H9 (cell line): ENCODE data around the gene AMPH. TPM values are rescaled to one million over a fixed set of nuclear protein-coding genes. Genes with fewer than 3 reads are reported as not detected.

Experiments used
- DNase-seq: peaks from one replicate; pipeline ENCODE4 v3.0.0-alpha.2; 2017
- H2AFZ ChIP-seq: one replicate; pipeline ENCODE4 v1.6.1; 2013; ENCODE audit warnings: mild to moderate bottlenecking, low read length, control low read depth, moderate library complexity
- H2AK5ac ChIP-seq: 2 replicates; pipeline ENCODE4 v1.6.1; 2013; ENCODE audit warnings: low read length, control low read depth, mixed read lengths; ENCODE audit not compliant: insufficient read length
- H2BK120ac ChIP-seq: one replicate; pipeline ENCODE4 v1.6.1; 2013; ENCODE audit warnings: low read depth, mild to moderate bottlenecking, low read length, control low read depth, inconsistent platforms; ENCODE audit not compliant: poor library complexity, severe bottlenecking
- H2BK12ac ChIP-seq: 2 replicates; pipeline ENCODE4 v1.6.1; 2013; ENCODE audit warnings: low read length, control low read depth, mixed read lengths, low read depth; ENCODE audit not compliant: insufficient read length
- H2BK15ac ChIP-seq: 2 replicates; pipeline ENCODE4 v1.6.1; 2013; ENCODE audit warnings: low read depth, low read length, control low read depth
- H2BK20ac ChIP-seq: one replicate; pipeline ENCODE4 v1.6.1; 2013; ENCODE audit warnings: low read depth, mild to moderate bottlenecking, low read length, control low read depth, inconsistent platforms; ENCODE audit not compliant: poor library complexity, severe bottlenecking
- H2BK5ac ChIP-seq: 2 replicates; pipeline ENCODE4 v1.6.1; 2013; ENCODE audit warnings: low read length, control low read depth, mixed read lengths; ENCODE audit not compliant: insufficient read length
- H3K14ac ChIP-seq: 2 replicates; pipeline ENCODE4 v1.6.1; 2013; ENCODE audit warnings: low read length, control low read depth; ENCODE audit not compliant: insufficient read depth
- H3K18ac ChIP-seq: 2 replicates; pipeline ENCODE4 v1.6.1; 2013; ENCODE audit warnings: low read depth, mild to moderate bottlenecking, mixed read lengths, low read length, control low read depth; ENCODE audit not compliant: insufficient read length
- H3K23ac ChIP-seq: 2 replicates; pipeline ENCODE4 v1.6.1; 2013; ENCODE audit warnings: low read length, control low read depth, mixed read lengths, low read depth; ENCODE audit not compliant: insufficient read length
- H3K23me2 ChIP-seq: 2 replicates; pipeline ENCODE4 v1.6.1; 2013; ENCODE audit warnings: low read depth, mild to moderate bottlenecking, mixed read lengths, low read length, control low read depth; ENCODE audit not compliant: insufficient read length, poor library complexity, severe bottlenecking
- H3K27ac ChIP-seq: 2 replicates; pipeline ENCODE4 v1.5.1; 2013; ENCODE audit warnings: low read length, control low read depth, mixed read lengths, low read depth; ENCODE audit not compliant: insufficient read length
- H3K27me3 ChIP-seq: 2 replicates; pipeline ENCODE4 v1.6.1; 2013; ENCODE audit warnings: low read length, control low read depth, inconsistent platforms; ENCODE audit not compliant: insufficient read depth
- H3K4ac ChIP-seq: 2 replicates; pipeline ENCODE4 v1.6.1; 2013; ENCODE audit warnings: low read depth, mild to moderate bottlenecking, control low read depth, inconsistent platforms, low read length, moderate library complexity
- H3K4me1 ChIP-seq: 2 replicates; pipeline ENCODE4 v1.6.1; 2013; ENCODE audit warnings: low read length, control low read depth, inconsistent platforms; ENCODE audit not compliant: insufficient read depth
- H3K4me2 ChIP-seq: 2 replicates; pipeline ENCODE4 v1.6.1; 2013; ENCODE audit warnings: low read length, control low read depth, mixed read lengths; ENCODE audit not compliant: insufficient read length, insufficient read depth
- H3K56ac ChIP-seq: 2 replicates; pipeline ENCODE4 v1.6.1; 2013; ENCODE audit warnings: low read depth, mild to moderate bottlenecking, mixed read lengths, low read length, control low read depth; ENCODE audit not compliant: insufficient read length
- H3K79me1 ChIP-seq: 2 replicates; pipeline ENCODE4 v1.6.1; 2013; ENCODE audit warnings: low read depth, mild to moderate bottlenecking, moderate library complexity, low read length, control low read depth, inconsistent platforms; ENCODE audit not compliant: insufficient read depth, poor library complexity, severe bottlenecking
- H3K79me2 ChIP-seq: 2 replicates; pipeline ENCODE4 v1.6.1; 2013; ENCODE audit warnings: low read length, control low read depth, inconsistent platforms; ENCODE audit not compliant: insufficient read depth
- H3K9ac ChIP-seq: 2 replicates; pipeline ENCODE4 v1.6.1; 2013; ENCODE audit warnings: low read length, control low read depth, mixed read lengths; ENCODE audit not compliant: insufficient read length; ENCODE audit errors: extremely low read depth
- H3K9me3 ChIP-seq: one replicate; pipeline ENCODE4 v1.6.1; 2013; ENCODE audit warnings: low read depth, low read length, inconsistent platforms; ENCODE audit not compliant: control insufficient read depth
- H3T11ph ChIP-seq: one replicate; pipeline ENCODE4 v1.6.1; 2013; ENCODE audit warnings: mild to moderate bottlenecking, low read length, control low read depth, inconsistent platforms
- H4K20me1 ChIP-seq: one replicate; pipeline ENCODE4 v1.6.1; 2013; ENCODE audit not compliant: control insufficient read depth, insufficient read length, insufficient read depth
- H4K5ac ChIP-seq: 2 replicates; pipeline ENCODE4 v1.6.1; 2013; ENCODE audit warnings: low read depth, mild to moderate bottlenecking, mixed read lengths, low read length, control low read depth; ENCODE audit not compliant: insufficient read length
- H4K8ac ChIP-seq: replicated peaks from 2 replicates; pipeline ENCODE4 v1.6.1; 2013; ENCODE audit warnings: low read length, control low read depth, mixed read lengths, low read depth; ENCODE audit not compliant: insufficient read length
- H4K91ac ChIP-seq: 2 replicates; pipeline ENCODE4 v1.6.1; 2013; ENCODE audit warnings: low read depth, mild to moderate bottlenecking, moderate library complexity, mixed read lengths, low read length, control low read depth; ENCODE audit not compliant: insufficient read length
- H3K27ac Mint-ChIP-seq, 3 experiments: 2 replicates in 2 of 3; 3 replicates in 1 of 3; pipeline ENCODE4 v1.8.0; 2020 to 2021; ENCODE audit warnings: mixed read lengths in 3 of 3, mild to moderate bottlenecking in 1 of 3, moderate library complexity in 1 of 3
- H3K27me3 Mint-ChIP-seq: 2 replicates; pipeline ENCODE4 v1.8.0; 2021; ENCODE audit warnings: low read depth, mild to moderate bottlenecking, moderate library complexity, mixed read lengths
- H3K36me3 Mint-ChIP-seq, 3 experiments: 2 replicates in 2 of 3; 3 replicates in 1 of 3; pipeline ENCODE4 v1.8.0; 2020 to 2021; ENCODE audit warnings: low read depth in 3 of 3, mixed read lengths in 3 of 3; ENCODE audit not compliant: insufficient read depth in 1 of 3
- H3K4me1 Mint-ChIP-seq, 2 experiments: 2 replicates each; pipeline ENCODE4 v1.8.0; 2020; ENCODE audit warnings: mixed read lengths in 2 of 2
- H3K4me3 Mint-ChIP-seq, 2 experiments: 2 replicates in 1 of 2; 3 replicates in 1 of 2; pipeline ENCODE4 v1.8.0; 2020 to 2021; ENCODE audit warnings: mild to moderate bottlenecking in 2 of 2, mixed read lengths in 2 of 2, moderate library complexity in 1 of 2
- H3K9me3 Mint-ChIP-seq, 2 experiments: 2 replicates in 1 of 2; 3 replicates in 1 of 2; pipeline ENCODE4 v1.8.0; 2020; ENCODE audit warnings: mild to moderate bottlenecking in 2 of 2, mixed read lengths in 2 of 2, moderate library complexity in 1 of 2
- CTCF ChIP-seq: fragments of 200-600 bp; sonication (generic); conservative IDR thresholded peaks from 3 replicates; pipeline ENCODE4 v1.8.0; 2021; ENCODE audit warnings: antibody characterized with exemption, mild to moderate bottlenecking
- WGBS: extraction: QIAGEN DNeasy Blood & Tissue Kit; methylation state at CpG from one replicate; pipeline ENCODE4 v1.1.7; 2013; ENCODE audit warnings: missing lambda C conversion rate, low lambda C conversion rate, mixed read lengths; ENCODE audit not compliant: insufficient read length; ENCODE audit errors: extremely low coverage; 5-methylcytosine and 5-hydroxymethylcytosine counted together
- total RNA-seq: library from RNA; stranded (reverse); gene quantifications from 2 replicates; pipeline ENCODE4 v1.2.1, GENCODE V29; 2021

Gene AMPH
- total RNA-seq, 1 experiment from 2014 or later = 4.8 TPM

- H4K5ac ChIP-seq = no peak overlapping the region
- no peak overlapping the region for H4K8ac ChIP-seq
- H2BK15ac ChIP-seq = no peak overlapping the region
- no peak overlapping the region for H3K56ac ChIP-seq
- H4K20me1 ChIP-seq = no peaks in the 10 kb centered on the region
- DNase-seq = no peak
- no peak overlapping the region for H3K27ac ChIP-seq
- Mint-ChIP-seq H3K27me3 (no peaks in the 10 kb centered on the region), H3K4me3 (no peak overlapping the region), H3K4me1 (peaks cover 8 to 10% of the 10 kb centered on the region in 2 experiments), H3K9me3 (peaks cover 0 to 2% of the 10 kb centered on the region in 2 experiments; a peak in 1 of 5 replicates), H3K36me3 (no peaks in the 10 kb centered on the region), H3K27ac (no peak overlapping the region)
- H2BK12ac ChIP-seq = no peak overlapping the region
- H3K27me3 ChIP-seq = no peaks in the 10 kb centered on the region
- H3K18ac ChIP-seq = no peak overlapping the region
- no peak overlapping the region for H3K4me2 ChIP-seq
- H3K4ac ChIP-seq = no peak overlapping the region
- no peak overlapping the region for H2BK120ac ChIP-seq
- no peak overlapping the region for H2AK5ac ChIP-seq
- no peaks in the 10 kb centered on the region for H3K79me2 ChIP-seq
- no peaks in the 10 kb centered on the region for H3K23me2 ChIP-seq
- no peak overlapping the region for H3K9ac ChIP-seq
- no peaks in the 10 kb centered on the region for H3K9me3 ChIP-seq
- no peak overlapping the region for H2BK5ac ChIP-seq
- H3K4me1 ChIP-seq = no peaks in the 10 kb centered on the region
- no peak overlapping the region for H2BK20ac ChIP-seq
- no peak overlapping the region for H2AFZ ChIP-seq
- no peak overlapping the region for H3T11ph ChIP-seq
- TF ChIP-seq CTCF = no peak
- WGBS = no CpG with 5 or more reads among the region's 6 CpGs
- no peak overlapping the region for H4K91ac ChIP-seq
- no peak overlapping the region for H3K14ac ChIP-seq
- no peaks in the 10 kb centered on the region for H3K79me1 ChIP-seq
- H3K23ac ChIP-seq = no peak overlapping the region
Observed at GRCh38 chr7:38585572-38586354, 45.4 kb downstream of the AMPH start.
